Suppressor macrophage treated with lipopolysaccharide for 1 hour (primary cell): Measurements from ENCODE around the gene BLM.
A peak's percentile ranks its signal among the peaks of the same experiment; 100 is the strongest.
"Not testable (repeated sequence)": the region's sequence is repeated elsewhere in the genome, so short reads cannot be mapped to it uniquely, and the experiment has no call there.

Experiments
- DNase-seq, 3 donors: peaks; one replicate each; pipeline ENCODE4 v3.0.0-alpha.2; 2020 to 2022

The BLM gene

GRCh38 chr15:90823455-90823974, 106.4 kb downstream of the BLM start:
- no peak for DNase-seq

GRCh38 chr15:90825115-90825899, 108.2 kb downstream of the BLM start:
- not testable (repeated sequence) for DNase-seq

- not testable (repeated sequence) for DNase-seq
Measured at GRCh38 chr15:90826206-90826885, 109.2 kb downstream of the BLM start.

- DNase-seq: no peak
Measured at GRCh38 chr15:90826886-90827435, 109.8 kb downstream of the BLM start.

GRCh38 chr15:90828111-90828510, 111.0 kb downstream of the BLM start:
- no peak for DNase-seq

DNA sequence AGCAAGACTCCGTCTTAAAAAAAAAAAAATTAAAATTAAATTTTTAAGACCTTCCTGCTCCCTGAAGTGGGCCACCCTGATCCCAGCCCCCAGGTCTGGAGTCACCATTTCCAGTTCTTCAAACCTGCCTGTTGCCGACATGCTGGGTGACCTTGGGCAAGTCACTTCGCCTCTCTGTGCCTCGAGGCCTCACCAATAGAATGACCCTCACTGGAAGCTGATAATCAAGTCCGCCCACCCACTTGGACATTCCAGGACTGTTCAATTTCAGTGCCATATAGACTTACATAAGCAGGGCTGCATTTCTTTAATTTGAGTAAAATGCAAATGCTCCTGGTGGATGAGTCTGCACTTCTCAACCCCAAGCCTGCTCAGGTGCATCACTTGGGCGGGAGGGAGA, 112.0 kb downstream of the BLM start:
- DNase-seq: peak; percentile 52 to 67 (median 65)

GRCh38 chr15:90829942-90830440, 112.8 kb downstream of the BLM start:
- DNase-seq: peak; percentile 82 to 95 (median 86)

DNA sequence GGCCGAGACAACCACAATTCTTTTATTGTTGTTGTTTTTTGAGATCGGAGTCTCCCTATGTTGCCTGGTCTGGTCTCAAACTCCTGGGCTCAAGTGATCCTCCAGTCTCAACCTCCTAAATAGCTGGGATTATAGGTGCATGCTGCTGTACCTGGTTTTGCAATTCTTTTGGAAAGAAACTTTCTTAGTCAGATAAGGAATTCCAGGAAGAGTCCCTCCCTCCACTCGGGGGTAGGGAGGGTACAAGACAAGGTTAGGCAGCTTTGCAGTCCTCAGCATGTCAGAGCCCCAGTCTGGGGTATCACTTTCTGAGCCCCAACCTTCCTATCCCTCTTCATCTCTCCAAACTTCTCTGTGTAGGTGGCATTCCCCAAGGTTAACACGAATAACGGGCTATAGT, 117.5 kb downstream of the BLM start:
- DNase-seq: no peak

DNA sequence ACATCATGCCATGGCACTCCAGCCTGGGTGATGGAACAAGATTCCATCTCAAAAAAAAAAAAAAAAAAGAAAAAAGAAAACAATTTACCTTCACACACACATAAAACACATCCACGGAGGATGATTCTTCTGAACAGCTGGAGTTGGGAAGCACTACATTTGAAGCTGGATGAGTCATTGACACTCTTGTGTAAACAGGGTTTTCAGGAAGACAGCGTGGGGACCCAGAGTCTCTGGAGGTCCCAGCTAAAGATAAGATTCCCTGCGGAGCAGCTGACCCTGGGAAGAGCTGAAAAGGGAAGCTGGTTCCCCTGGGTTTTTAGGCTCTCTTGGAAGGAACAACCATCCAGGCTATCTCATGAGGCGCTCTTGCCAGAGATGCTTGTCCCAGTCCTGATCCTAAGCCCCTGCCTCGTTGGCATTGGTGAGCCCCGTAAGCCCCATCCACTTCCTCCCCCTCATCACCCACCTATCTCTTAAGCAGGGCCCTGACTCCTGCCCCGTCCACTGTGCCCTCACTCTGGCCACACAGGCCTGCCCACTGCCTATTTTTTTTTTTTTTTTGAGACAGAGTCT, 119.2 kb downstream of the BLM start:
- DNase-seq: peak; percentile 84 to 91 (median 85)

GRCh38 chr15:90837094-90837493, 119.9 kb downstream of the BLM start:
- DNase-seq: no peak

GRCh38 chr15:90838139-90838538, 121.0 kb downstream of the BLM start:
- DNase-seq: peak; percentile 84 to 91 (median 86)

DNA sequence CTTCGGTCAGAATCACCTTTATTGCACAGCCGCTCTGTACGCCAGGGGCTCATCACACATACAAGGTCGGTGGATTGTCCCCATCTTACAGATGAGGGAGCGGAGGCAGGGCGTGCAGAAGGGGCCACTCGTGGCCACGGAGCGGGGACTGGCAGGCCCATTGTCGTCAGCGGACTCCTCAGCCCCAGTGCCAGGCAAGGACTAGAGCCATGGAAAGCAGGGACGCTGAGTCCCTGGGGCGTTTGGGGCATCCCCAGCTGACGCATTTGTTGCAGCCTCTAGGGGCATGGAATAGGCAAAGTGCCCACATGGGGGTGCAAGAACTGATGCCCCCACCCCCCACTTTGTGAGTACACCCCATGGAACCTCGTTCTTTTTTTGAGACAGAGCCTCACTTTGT, 121.4 kb downstream of the BLM start:
- no peak for DNase-seq

GRCh38 chr15:90839187-90840071, 122.3 kb downstream of the BLM start:
- peak; percentile 79 to 84 (median 80) for DNase-seq

DNA sequence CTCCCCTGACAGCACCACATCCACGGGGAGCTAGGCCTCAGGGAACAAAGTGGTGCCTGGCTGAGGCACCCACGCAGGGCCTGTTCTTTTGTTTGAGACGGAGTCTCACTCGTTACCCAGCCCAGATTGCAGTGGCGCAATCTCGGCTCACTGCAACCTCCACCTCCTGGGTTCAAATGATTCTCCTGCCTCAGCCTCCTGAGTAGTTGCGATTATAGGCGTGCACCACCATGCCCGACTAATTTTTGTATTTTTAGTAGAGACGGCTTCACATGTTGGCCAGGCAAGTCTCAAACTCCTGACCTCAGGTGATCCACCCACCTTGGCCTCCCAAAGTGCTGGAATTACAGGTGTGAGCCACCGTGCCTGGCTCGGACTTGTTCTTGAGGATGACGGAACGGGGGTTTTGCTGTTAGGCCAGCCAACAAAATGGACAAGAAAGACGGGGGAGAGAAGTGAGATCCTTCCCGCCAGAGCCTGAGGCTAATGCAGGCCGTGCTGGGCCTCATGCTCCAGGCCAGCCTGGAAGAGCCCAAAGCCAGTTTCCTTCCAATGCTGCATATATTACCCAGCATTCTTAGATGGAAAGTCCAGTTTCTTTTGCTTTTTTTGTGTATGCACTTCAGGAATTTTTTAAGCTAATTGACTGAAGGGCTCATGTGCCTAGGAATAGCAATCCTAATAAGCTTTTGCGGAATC, 123.2 kb downstream of the BLM start:
- no peak for DNase-seq

DNA sequence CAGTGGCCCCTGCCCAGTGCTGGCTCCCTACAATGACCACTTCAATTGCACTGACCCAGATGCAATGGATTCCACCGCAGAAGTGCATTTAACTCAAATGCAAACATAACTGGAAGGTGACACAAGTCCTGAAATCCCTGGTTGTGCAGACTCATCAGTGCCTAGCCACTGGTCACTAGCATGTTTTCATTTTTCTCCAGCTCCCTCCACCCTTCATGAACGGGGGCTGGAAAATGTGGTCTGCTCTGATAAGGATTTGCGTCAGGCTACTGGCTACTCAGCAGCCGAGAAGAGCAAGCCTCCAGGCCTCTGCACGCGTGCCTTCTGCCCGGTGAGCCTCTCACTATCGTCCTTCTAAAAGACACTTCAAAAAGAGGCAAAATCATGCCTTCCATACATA, 123.8 kb downstream of the BLM start:
- DNase-seq: no peak

DNA sequence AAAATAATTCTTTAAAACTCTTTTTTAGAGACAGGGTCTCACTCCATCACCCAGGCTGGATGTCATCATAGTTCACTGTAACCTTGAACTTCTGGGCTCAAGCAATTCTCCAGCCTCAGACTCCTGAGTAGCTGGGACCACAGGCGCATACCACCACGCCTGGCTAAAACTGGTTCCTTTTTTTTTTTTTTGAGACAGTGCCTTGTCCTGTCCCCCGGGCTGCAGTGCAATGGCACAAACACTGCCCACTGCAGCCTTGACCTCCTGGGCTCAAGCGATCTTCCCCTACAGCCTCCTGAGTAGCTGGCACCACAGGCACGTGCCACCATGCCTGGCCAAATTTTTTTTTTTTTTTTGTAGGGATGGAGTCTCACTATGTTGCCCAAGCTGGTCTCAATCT, 127.5 kb downstream of the BLM start:
- DNase-seq: peak in 1 of 3 donors; percentile 39

GRCh38 chr15:90845201-90845949, 128.2 kb downstream of the BLM start:
- DNase-seq: peak; percentile 91 to 98 (median 96)

DNA sequence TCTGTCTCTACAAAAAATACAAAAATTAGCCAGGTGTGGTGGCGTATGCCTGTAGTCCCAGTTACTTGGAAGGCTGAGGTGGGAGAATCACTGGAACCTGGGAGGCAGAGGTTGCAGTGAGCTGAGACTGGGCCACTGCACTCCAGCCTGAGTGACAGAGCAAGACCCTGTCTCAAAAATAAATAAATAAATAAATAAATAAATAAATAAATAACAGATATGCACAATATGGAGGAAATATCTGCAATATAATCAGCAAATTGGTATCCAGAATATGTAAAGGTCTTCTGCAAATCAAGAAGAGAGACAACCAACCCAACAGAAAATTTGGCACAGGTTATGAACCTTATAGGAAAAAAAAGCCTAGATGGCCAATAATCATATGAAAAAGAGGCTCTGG, 132.3 kb downstream of the BLM start:
- DNase-seq: not testable (repeated sequence)

- DNase-seq: no peak
Measured at GRCh38 chr15:90851114-90851513, 134.0 kb downstream of the BLM start.

DNA sequence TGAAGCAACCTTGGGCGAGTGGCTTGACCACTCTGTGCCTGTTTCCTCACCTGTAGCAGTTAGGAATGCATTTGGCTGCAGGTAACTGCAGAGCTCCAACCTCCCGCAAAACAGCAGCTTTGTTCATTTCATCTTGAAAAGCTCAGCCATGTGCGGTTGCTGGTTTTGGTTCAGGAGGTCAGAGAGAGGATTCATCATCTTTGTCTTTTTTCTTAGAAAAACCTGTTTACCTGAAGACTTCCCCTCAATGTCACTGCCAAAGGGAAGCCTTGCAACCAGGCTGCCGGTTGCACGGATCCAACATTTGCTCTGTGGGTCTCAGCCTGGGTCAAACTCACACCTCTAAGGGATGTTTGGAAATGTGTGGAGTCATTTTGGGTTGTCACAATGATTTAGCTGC, 134.8 kb downstream of the BLM start:
- DNase-seq: no peak

GRCh38 chr15:90855139-90855538, 138.0 kb downstream of the BLM start:
- peak in 1 of 3 donors; percentile 52 for DNase-seq
